NCI-H82 treated with DMSO at 0.1 percent for 48 hours (cell line): ENCODE data around the gene CCDC33.

Experiments used
- DNase-seq: peaks from one replicate; lab custom pipeline; 2025; ENCODE audit not compliant: unreplicated experiment; lab: John Stamatoyannopoulos, UW

The CCDC33 gene

GRCh38 chr15:74278207-74278606 is 42.1 kb downstream of the CCDC33 start:
- no peak for DNase-seq

DNA sequence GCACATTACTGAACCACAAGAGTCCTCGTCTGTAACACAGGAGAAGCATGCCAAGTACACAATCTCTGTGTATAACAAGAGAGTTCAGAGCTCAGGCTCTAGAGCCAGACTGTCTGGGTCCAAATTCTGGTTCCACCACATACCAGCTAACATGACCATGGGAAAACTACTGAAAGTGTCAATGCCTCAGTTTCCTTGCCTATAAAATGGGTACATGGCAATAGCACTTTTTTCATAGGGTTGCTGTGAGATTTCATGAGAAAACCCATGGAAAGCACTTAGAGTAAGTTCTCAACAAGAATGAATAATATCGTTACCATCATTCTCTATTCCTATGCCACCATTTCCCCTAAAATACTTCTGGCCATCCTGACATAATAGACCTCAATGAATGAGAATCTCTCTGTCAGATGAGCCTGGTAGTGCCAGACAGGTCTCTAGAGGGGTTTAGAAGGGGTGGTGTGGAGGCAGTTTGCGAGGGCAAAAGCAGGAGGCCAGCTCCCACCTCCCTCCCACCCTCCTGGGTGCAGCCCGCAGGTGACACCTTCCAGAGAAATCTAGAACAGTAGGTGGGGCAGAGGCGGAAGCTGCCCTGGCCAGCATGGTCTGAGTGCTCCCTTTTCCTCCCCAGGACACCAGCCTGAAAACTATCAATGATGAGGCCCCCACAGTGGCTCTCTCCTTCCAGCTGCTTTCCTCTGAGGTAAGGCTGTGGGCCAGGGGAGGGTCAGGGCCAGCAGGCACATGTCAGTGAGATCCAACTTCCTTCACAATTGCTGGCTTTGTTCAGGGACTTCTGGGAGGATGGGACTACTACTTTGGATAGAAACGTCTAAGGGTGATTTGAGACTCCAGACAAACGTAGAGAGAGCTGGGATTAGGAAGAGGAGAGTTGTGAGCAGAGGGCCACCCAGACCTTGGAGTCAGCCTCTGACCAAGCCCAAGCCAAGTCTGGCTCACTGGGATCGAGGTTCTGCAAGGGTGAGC is 45.3 kb downstream of the CCDC33 start:
- no peak for DNase-seq

DNA sequence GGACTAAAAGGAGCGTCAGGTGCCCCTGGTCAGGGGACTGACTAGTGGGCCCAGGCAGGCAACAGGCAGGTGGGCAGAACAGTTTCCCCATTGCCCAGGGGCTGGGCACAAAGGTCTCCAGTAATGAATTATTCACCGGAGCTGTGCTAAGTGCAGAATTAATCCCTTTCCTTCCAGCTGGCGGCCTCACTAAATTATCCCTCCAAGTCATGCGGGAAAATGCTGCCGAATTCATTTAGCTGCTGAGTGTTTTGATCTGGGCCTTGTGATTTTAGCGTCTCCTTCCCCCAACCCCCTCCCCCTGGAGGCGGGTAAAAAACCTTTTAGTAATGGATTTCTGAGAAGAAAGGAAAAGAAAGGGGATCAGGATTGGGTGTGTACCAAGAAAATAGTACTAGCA is 47.2 kb downstream of the CCDC33 start:
- peak; percentile 79 for DNase-seq

DNA sequence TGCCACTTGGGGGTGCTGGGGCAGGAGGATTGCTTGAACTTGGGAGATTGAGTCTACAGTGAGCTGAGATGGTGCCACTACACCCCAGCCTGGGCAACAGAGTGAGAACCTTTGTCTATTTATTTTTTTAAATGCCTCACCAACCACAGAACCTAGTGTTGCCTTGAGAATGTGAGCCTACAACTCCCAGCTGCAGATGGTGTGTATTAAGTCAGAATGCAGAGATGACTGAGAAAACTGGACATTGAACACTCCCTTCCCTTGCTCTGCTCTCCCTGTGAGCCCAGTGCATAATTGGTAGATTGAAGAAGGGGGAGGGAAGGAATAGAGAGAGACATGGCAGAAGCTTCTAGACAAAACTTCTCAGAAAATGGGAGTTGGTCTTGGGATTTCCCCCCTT is 53.5 kb downstream of the CCDC33 start:
- DNase-seq, result no peak

GRCh38 chr15:74290645-74291044 is 54.5 kb downstream of the CCDC33 start:
- no peak for DNase-seq

GRCh38 chr15:74291101-74292071 is 55.3 kb downstream of the CCDC33 start:
- peak; percentile 87 for DNase-seq

DNA sequence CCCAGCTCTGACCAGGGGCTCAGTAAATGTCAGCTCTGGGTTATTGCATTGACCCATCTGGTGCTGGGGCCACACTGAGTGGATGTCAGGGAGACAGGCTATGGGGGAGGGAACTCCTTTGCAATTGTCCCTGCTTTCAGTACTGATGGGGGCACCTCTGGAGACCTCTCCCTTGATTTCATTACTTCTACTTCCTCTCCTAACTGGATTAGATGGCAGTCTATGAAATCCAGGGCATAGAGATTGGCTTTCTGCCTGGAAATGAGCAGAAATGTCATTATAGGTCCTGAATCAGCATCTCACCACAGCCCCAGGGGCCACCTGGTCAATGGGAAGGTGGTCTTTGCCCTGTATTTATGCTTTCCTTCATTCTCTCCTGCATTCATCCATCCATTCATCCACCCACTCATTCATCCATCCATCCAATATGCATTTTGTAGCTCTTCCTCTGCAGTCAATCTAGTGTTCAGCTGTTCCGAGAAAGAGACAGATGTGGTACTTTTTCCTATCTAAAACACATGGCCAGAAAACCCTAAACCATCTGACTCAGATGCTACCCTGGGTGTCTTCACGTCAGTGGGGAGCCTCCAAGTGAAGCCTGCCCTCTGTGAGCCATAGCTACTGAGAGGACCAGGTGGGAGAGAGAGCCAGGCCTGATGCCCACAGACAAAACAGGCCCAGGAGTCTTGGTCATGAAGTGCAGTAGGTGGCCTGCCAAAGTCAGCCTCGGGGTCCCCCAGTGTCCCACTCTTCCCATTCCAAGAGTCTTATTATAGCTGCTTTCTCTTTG is 57.1 kb downstream of the CCDC33 start:
- peak; percentile 39 for DNase-seq

DNA sequence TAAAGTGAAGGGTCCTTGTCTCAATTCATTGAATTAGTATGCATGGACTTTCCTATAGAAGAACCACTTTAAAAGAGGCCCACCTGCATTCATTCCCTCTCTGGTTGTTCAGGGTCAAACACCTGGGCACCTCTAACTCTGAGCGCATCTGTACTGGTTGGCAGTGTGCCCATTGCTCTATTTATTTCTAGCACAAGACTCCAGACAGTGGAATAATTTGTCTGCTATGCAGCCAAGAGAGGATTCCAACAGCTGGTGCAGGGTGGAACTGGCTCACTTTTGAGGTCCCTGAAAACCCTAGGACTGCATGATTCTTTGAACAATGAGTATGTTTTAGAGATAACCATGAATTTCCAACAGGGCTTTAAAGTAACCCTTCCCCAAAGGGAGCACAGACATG is 57.9 kb downstream of the CCDC33 start:
- DNase-seq, result no peak

DNA sequence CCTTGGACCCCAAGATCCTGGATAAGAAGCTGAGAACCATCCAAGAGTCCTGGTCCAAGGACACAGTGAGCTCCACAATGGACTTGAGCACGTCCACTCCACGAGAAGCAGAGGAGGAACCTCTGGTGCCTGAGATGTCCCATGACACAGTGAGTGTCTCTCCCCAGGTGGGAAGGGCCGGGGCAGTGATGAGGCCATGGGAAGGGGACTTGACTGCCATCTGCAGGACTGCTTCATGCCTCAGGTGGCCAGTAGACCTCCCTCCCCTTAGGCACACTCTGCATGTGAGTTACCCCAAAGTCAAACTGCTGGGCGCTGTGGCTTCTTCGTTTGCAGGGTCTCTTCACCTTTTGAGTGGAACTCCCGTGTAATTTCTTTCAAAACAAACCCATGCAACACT is 59.7 kb downstream of the CCDC33 start:
- DNase-seq, result no peak

GRCh38 chr15:74297887-74298286 is 61.8 kb downstream of the CCDC33 start:
- no peak for DNase-seq

- DNase-seq, result no peak
These were observed 64.1 kb downstream of the CCDC33 start for GRCh38 chr15:74300057-74300795.

GRCh38 chr15:74301583-74302361 is 65.6 kb downstream of the CCDC33 start:
- peak; percentile 92 for DNase-seq

- DNase-seq, result peak; percentile 44
These were observed 66.8 kb downstream of the CCDC33 start for GRCh38 chr15:74302821-74303359.

- DNase-seq, result no peak
These were observed 67.7 kb downstream of the CCDC33 start for GRCh38 chr15:74303741-74304309.

- peak; percentile 47 for DNase-seq
These were observed 68.3 kb downstream of the CCDC33 start for GRCh38 chr15:74304431-74304830.

DNA sequence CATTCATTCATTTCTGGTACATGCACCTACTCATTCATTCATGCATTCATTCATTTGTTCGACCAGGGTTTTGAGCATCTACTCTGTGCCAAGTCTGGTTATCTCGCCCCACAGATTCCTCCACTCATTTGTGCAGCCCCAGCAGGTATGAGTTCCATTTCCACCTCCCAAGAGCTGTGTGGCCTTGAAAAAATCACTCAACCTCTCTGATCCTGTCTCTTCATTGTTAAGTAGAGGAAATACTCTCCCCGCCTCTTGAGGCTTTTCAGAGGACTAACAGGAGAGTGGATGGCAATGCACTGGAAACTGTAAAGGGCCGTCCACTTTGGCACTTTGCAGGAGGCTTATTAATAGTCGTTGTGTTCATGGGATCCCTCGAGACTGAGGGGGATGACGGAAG is 69.6 kb downstream of the CCDC33 start:
- no peak for DNase-seq

DNA sequence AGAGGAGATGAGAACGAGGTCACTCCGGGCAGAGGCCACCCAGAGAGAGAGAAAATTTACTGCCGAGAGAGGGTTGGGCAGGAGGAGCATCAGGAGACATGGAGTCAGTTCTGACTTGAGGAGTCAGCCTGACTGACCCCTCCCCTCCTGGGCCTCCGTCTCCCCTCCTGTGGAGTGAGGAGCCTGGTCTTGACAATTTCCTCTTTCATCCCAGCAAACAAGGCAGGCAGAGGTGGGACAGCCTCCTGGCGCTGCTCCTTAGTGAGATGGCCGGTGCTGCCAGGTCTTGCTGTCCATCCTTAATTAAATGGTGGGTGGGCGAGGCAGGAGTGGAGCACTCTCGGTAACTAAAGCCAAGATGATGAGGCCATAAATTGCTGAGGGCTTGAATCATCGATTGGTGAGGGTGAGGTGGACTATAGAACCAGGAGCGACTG is 70.7 kb downstream of the CCDC33 start:
- no peak for DNase-seq
